ENCODE results near the gene BAX. TPM values are rescaled to one million over a fixed set of nuclear protein-coding genes. Genes with fewer than 3 reads are reported as not detected.
"Not testable (repeated sequence)": the region's sequence is repeated elsewhere in the genome, so short reads cannot be mapped to it uniquely, and the experiment has no call there.

BAX gene
- total RNA-seq, 1 experiment from 2014 or later, result 103 TPM

- ChIA-PET CTCF (interaction anchor here (0.7 kb wide), 1 partner anchor 44 kb away, joined by 5 read pairs; no protein-coding TSS in a partner anchor), POLR2A (ENCODE audit: low non-redundant PET) (no interaction called here)
- peak; percentile 60 for DNase-seq (ENCODE audit: low spot score)
- BruUV-seq (replicated peaks), result no TSS peak
- Histone ChIP-seq H3K36me3 (ENCODE audit: insufficient read depth, low read length, poor library complexity, severe bottlenecking) (no peaks in the 10 kb centered on the region), H3K4me3 (ENCODE audit: low read depth, low read length, poor library complexity, severe bottlenecking) (no peak overlapping the region), H3K4me1 (ENCODE audit: insufficient read depth, low read length, poor library complexity, severe bottlenecking) (no peaks in the 10 kb centered on the region), H3K27ac (ENCODE audit: low read depth, low read length, poor library complexity, severe bottlenecking) (no peak overlapping the region), H3K9me3 (ENCODE audit: low read depth, low read length, poor library complexity, severe bottlenecking) (no peaks in the 10 kb centered on the region), H3K27me3 (replicated peaks; ENCODE audit: insufficient read depth, low read depth, low read length, poor library complexity) (no peaks in the 10 kb centered on the region)
- intact Hi-C loops (cut with micrococcal nuclease; ENCODE audit: unreplicated experiment), result no loop called here
- TF ChIP-seq CTCF (conservative IDR thresholded peaks at IDR 0.05; ENCODE audit: low read depth, low read length) (no peak), EZH2 (IDR thresholded peaks at IDR 0.05; ENCODE audit: borderline replicate concordance, low read depth, low read length, poor library complexity, severe bottlenecking) (no peak)
These were observed 27.8 kb upstream of the BAX start for GRCh38 chr19:48926909-48927308.

DNA sequence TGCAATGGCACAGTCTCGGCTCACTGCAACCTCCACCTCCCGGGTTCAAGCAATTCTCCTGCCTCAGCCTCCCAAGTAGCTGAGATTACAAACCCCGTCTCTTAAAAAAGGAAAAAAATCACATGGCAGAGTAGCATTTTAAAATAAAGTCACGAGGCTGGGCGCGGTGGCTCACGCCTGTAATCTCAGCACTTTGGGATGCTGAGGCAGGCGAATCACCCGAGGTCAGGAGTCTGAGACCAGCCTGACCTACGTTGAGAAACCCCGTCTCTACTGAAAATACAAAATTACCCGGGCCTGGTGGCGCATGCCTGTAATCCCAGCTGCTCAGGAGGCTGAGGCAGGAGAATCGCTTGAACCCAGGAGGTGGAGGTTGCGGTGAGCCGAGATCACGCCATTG, 27.0 kb upstream of the BAX start:
- POLR2A ChIA-PET (ENCODE audit: low non-redundant PET), result not testable (repeated sequence)

GRCh38 chr19:48928164-48929025, 26.3 kb upstream of the BAX start:
- no TSS peak for BruUV-seq (replicated peaks)
- TF ChIP-seq EZH2 (IDR thresholded peaks at IDR 0.05; ENCODE audit: borderline replicate concordance, low read depth, low read length, poor library complexity, severe bottlenecking) (no peak), CTCF (conservative IDR thresholded peaks at IDR 0.05; ENCODE audit: low read depth, low read length) (no peak)
- CTCF ChIA-PET, result no interaction called here
- Histone ChIP-seq H3K36me3 (ENCODE audit: insufficient read depth, low read length, poor library complexity, severe bottlenecking) (no peaks in the 10 kb centered on the region), H3K4me1 (ENCODE audit: insufficient read depth, low read length, poor library complexity, severe bottlenecking) (no peaks in the 10 kb centered on the region), H3K9me3 (ENCODE audit: low read depth, low read length, poor library complexity, severe bottlenecking) (no peaks in the 10 kb centered on the region), H3K27ac (ENCODE audit: low read depth, low read length, poor library complexity, severe bottlenecking) (no peak overlapping the region), H3K27me3 (replicated peaks; ENCODE audit: insufficient read depth, low read depth, low read length, poor library complexity) (no peaks in the 10 kb centered on the region), H3K4me3 (ENCODE audit: low read depth, low read length, poor library complexity, severe bottlenecking) (no peak overlapping the region)
- POLR2A ChIA-PET (ENCODE audit: low non-redundant PET), result no interaction called here
- DNase-seq (ENCODE audit: low spot score), result no peak
- intact Hi-C loops (cut with micrococcal nuclease; ENCODE audit: unreplicated experiment), result no loop called here

More for the DNA sequence above, 27.0 kb upstream of the BAX start:
- H3K4me3 ChIP-seq (ENCODE audit: low read depth, low read length, poor library complexity, severe bottlenecking); CTCF ChIA-PET; H3K9me3 ChIP-seq (ENCODE audit: low read depth, low read length, poor library complexity, severe bottlenecking); DNase-seq (ENCODE audit: low spot score); H3K27ac ChIP-seq (ENCODE audit: low read depth, low read length, poor library complexity, severe bottlenecking); H3K27me3 ChIP-seq (replicated peaks; ENCODE audit: insufficient read depth, low read depth, low read length, poor library complexity); H3K36me3 ChIP-seq (ENCODE audit: insufficient read depth, low read length, poor library complexity, severe bottlenecking); intact Hi-C loops (cut with micrococcal nuclease; ENCODE audit: unreplicated experiment); H3K4me1 ChIP-seq (ENCODE audit: insufficient read depth, low read length, poor library complexity, severe bottlenecking); BruUV-seq (replicated peaks): not testable (repeated sequence)

Data from A673 (cell line).